GM18511 (cell line): Measurements from ENCODE around the gene TRPC6.
"Not testable (repeated sequence)": the region's sequence is repeated elsewhere in the genome, so short reads cannot be mapped to it uniquely, and the experiment has no call there.

Source experiments
- ATAC-seq: cut with Tn5 transposase; IDR thresholded peaks from one replicate; pipeline ENCODE4 v1.9.1; 2021; ENCODE audit warnings: mild to moderate bottlenecking, moderate library complexity; ENCODE audit not compliant: unreplicated experiment

Gene TRPC6

DNA sequence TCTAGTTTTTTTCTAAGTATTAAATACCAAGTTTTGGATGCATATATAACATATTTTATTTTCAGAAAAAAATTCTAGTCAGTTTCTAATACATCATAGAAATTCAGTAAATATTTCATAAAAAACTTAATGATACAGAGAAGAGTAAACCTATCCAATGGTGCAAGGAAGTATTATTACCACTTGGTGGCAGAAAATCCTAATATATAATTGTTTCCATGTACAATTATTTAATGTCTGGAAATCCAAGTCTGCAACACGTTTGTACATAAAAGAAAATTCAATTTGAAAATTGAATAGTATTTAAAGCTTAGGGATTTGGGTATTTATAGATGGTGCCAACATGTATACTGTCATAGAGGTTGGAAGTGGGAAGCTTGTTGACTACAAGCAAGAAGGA, 127.0 kb downstream of the TRPC6 start:
- ATAC-seq = no peak

- ATAC-seq = no peak
Observed at GRCh38 chr11:101453682-101454081, 130.1 kb downstream of the TRPC6 start.

DNA sequence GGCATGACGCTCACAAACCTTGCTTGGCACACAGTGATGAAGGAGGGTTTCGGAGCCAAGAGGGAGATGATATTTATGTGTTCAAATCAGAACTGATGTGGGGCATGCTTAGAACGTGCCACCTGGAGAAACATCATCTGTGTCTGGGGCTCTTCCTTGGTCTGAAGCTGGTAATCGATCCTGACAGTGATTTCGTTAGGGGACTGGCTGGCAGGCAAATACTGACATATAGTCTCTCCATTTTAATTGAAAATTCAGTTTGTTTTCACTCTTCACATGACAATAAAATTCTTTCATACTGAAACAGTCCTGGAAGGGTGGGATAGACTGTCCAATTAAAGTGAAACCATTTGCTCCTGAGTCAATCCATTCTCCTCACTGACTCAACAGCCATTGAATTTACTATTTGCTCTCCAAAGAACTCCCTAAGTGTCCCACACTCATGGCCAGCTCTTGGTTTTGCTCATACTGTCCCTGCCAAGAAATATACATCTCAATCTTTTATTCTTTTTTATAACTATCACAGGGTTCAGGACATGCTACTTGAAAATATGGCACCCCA, 134.8 kb downstream of the TRPC6 start:
- ATAC-seq = no peak

GRCh38 chr11:101446726-101447125, 137.1 kb downstream of the TRPC6 start:
- ATAC-seq = no peak

DNA sequence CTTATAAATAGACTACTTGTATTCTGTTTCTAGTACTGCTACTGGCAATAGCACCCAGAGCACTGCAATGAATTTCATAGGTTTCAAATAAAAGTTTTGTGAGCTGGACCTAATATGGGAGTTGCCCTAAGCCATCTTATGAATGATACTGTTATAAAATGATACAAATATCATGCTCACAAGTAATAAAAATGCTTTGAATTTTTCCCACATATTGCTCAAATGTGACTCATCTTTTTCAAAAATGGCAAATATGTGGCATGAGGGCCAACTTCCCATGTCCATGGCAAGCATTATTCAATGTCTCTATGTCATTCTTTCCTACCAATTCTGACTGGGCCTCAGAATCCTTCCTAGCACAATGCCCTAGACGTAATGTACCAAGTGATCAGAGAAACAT, 137.6 kb downstream of the TRPC6 start:
- ATAC-seq = no peak

DNA sequence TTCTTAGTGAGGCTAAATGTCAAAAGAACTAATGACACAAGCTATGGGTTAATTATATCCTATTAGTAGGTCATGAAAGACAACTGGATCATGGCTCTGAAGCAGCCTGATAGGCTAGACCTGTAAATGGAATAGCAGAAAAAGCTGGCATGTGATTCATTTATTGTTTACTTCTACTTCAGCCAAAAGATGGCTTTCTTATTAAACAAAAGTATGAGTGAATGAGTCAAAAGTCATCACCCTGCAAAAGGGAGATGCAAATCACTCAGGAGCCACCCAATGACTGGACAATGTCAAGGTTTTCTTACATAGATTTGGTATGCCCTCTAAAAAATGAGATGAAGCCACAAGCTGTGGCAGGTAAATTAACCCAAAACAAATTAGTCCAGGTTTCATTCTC, 138.0 kb downstream of the TRPC6 start:
- ATAC-seq = no peak

GRCh38 chr11:101444851-101445250, 139.0 kb downstream of the TRPC6 start:
- ATAC-seq = no peak

- ATAC-seq = no peak
Observed at GRCh38 chr11:101444164-101444563, 139.6 kb downstream of the TRPC6 start.

DNA sequence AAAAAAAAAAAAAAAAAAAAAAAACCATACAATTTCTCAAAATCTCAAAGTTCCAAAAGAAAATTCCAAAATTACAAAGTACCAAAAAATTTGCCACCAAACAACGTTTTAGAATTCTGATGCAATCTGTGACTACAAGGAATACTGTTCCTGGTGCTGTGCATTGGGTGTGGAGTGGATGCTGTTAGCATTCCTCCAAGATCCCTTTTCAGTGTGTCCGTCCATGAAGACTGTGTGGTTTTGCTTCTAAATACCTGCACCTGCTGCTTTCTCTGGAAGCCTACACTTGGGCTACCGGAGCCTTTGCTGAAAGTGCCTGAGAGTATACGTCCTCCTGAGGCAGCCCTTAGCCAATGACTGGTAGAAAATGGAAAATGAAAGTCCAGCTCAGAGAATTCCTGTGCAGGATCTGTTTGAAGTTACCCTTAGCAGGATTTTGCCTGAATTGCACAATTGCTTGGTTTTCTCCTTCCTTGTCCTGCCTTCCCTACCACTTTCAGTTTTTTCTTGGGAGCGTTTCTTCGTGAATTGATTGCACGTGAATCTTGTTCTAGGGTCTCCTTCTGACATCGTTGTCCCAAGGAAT, 140.8 kb downstream of the TRPC6 start:
- ATAC-seq = no peak

- no peak for ATAC-seq
Observed at GRCh38 chr11:101442171-101442570, 141.6 kb downstream of the TRPC6 start.

GRCh38 chr11:101441747-101442146, 142.1 kb downstream of the TRPC6 start:
- ATAC-seq = no peak

DNA sequence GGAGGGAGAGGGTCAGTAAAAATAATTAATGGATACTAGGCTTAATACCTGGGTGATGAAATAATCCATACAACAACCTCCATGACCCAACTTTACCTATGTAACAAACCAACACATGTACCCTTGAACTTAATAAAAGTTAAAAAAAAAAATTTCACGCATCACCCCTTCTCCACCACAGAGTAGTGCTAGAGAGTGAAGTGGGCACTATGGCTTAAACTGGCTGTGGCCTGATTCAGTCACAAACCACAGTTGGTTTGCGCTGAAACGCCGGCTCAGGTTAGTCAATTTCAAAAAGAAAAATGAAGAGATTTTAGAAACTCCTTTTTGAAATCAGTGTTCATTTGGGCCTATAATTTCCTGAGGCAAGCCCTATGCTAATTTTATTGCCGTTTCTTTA, 144.3 kb downstream of the TRPC6 start:
- no peak for ATAC-seq

DNA sequence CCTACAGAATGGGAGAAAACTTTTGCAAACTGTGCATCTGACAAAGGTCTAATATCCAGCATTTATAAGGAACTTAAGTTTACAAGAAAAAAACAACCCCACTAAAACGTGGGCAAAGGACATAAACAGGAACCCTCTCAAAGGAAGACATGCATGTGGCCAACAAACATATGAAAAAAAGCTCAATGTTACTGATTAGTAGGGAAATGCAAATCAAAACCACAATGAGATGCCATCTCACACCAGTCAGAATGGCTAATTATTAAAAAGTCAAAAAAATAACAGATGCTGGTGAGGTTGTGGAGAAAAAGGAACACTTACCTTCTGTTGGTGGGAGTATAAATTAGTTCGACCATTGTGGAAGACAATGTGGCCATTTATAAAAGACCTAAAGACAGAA, 145.1 kb downstream of the TRPC6 start:
- ATAC-seq = not testable (repeated sequence)

DNA sequence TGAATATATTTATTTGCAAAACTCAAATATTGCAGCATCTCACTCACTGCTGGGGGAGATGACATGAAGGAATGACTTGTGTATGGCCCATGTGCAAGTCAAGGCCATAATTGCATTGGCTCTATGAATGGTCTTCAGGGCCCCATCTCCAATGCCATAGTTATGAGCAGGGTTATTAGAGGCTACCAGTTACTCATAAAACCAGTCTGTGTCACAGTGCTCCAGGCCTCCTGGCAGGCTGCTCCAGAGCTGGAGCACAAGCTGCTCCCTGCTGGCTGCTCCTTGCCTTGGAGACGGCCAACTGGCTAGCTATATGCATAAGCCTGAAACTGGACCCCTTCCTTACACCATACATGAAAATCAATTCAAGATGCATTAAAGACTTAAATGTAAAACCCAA, 145.7 kb downstream of the TRPC6 start:
- ATAC-seq = no peak

- ATAC-seq = no peak
Observed at GRCh38 chr11:101436511-101437142, 147.2 kb downstream of the TRPC6 start.

DNA sequence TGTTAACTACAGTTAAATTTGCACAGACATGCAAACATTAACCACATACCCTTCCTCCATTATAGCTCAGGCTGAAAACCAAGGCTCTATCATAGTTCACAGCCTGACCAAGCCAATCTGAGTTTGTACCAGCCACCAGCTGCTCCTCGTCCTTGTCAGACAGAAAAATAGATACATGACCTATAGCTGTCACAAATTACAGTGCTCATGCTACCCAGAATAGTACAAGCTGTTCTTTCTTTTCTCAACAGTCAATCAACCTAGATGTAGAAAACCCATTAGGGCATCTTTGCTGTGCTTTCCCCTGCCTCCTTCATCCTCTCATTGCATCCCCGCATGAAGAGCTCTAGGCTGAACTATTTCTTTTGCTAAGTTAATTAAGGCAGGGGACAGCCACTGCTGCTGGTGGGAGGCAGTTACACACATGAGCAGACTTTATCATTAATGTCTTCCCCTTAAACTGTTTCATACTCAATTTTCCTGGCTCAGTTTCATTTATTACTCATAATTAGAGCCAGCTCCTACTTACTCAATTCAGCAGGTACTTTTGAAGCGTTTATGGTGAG, 148.3 kb downstream of the TRPC6 start:
- no peak for ATAC-seq

GRCh38 chr11:101434026-101434643, 149.7 kb downstream of the TRPC6 start:
- ATAC-seq = no peak

- ATAC-seq = no peak
Observed at GRCh38 chr11:101433151-101433550, 150.7 kb downstream of the TRPC6 start.

DNA sequence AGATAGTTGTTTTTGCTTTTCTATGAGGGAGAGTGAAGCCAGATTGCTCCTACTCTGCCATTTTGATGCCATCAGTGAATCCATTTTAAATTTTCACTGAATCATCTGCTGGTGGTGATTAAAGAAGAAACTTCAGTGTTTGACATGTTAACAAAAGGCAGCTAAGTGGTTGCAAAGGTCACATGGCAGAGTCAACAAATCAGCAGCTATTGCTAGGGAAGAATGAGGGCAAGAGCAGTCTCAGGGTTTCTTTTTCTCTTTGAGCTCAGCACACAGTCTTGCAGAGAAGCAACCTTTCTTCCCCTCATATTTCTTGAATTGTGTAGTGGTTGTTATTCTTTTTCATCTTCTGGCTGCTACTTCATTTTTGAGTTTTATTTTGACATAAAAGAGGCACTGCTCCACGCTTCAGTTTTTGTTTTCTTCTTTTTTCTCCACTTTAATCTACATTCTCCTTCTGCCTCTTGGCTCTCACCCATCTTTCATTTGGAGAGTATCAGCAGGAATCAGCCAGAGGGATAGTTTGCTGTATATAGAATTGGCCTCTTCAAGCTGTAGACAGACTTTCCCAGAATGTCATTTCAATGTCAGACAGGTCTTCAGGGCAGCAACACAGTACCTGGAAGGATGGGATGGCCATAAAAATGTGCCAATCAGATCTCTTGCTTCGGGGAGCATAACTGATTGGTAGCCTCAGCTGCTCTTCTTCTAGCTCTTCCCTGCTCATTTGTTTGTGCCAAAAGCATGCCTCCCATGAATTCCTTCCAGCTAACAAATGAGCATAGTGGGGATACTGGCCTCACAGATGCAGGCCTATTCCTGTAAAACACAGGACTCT, 153.9 kb downstream of the TRPC6 start:
- no peak for ATAC-seq

GRCh38 chr11:101428918-101429317, 154.9 kb downstream of the TRPC6 start:
- ATAC-seq = no peak

DNA sequence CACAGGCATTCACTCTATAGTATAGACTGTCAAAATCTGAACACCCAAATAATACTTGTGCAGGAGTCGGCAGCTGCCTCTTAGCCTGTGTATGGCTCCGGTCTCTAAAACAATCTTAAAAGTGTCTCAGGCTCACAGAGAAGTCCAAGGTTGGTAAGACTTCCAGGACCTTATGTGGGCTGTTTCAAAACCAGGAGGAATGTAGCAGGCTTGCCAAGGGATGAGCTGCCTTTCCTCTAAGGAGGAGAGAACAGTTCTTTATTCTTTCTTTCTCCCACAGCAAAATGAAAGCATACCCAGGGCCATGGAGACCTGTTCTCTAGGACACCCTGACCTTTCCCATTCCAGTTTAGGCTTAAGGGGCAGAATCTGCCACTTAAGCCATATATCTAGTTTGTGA, 176.5 kb downstream of the TRPC6 start:
- ATAC-seq = no peak
